Endothelial cell (in vitro differentiated cells): ENCODE measurements around the gene ENPP3. TPM values are rescaled to one million over a fixed set of nuclear protein-coding genes. Genes with fewer than 3 reads are reported as not detected.

ENCODE experiments used
- DNase-seq: peaks from one replicate; pipeline ENCODE4 v3.0.0; 2021; ENCODE audit warnings: low spot score
- H3K27ac Mint-ChIP-seq: one replicate; pipeline ENCODE4 v1.8.0; 2021; ENCODE audit warnings: mixed read lengths, inconsistent platforms; ENCODE audit not compliant: unreplicated experiment
- H3K27me3 Mint-ChIP-seq: one replicate; pipeline ENCODE4 v1.8.0; 2021; ENCODE audit warnings: mild to moderate bottlenecking, moderate library complexity, mixed read lengths, inconsistent platforms; ENCODE audit not compliant: unreplicated experiment
- H3K36me3 Mint-ChIP-seq: one replicate; pipeline ENCODE4 v1.8.0; 2021; ENCODE audit warnings: mild to moderate bottlenecking, low read depth, mixed read lengths, inconsistent platforms; ENCODE audit not compliant: unreplicated experiment
- H3K4me1 Mint-ChIP-seq: one replicate; pipeline ENCODE4 v1.8.0; 2021; ENCODE audit warnings: mild to moderate bottlenecking, mixed read lengths, inconsistent platforms; ENCODE audit not compliant: unreplicated experiment
- H3K4me3 Mint-ChIP-seq: one replicate; pipeline ENCODE4 v1.8.0; 2021; ENCODE audit warnings: mild to moderate bottlenecking, mixed read lengths, inconsistent platforms; ENCODE audit not compliant: unreplicated experiment
- H3K9me3 Mint-ChIP-seq: one replicate; pipeline ENCODE4 v1.8.0; 2021; ENCODE audit warnings: mixed read lengths, inconsistent platforms; ENCODE audit not compliant: unreplicated experiment
- CTCF ChIP-seq: fragments of 200-600 bp; sonication (generic); IDR thresholded peaks from one replicate; pipeline ENCODE4 v1.5.0; 2021; ENCODE audit warnings: antibody characterized with exemption; ENCODE audit not compliant: unreplicated experiment
- total RNA-seq: library from RNA; stranded (reverse); fragmentation: NEBNext Ultra II Directional; extraction: Animal tissue kit (Norgen Biotek cat#: 25700); gene quantifications from one replicate; pipeline ENCODE4 v1.2.1, GENCODE V29; 2021; ENCODE audit not compliant: unreplicated experiment

ENPP3 gene
- total RNA-seq, 1 donor from 2014 or later = 0.64 TPM

DNA sequence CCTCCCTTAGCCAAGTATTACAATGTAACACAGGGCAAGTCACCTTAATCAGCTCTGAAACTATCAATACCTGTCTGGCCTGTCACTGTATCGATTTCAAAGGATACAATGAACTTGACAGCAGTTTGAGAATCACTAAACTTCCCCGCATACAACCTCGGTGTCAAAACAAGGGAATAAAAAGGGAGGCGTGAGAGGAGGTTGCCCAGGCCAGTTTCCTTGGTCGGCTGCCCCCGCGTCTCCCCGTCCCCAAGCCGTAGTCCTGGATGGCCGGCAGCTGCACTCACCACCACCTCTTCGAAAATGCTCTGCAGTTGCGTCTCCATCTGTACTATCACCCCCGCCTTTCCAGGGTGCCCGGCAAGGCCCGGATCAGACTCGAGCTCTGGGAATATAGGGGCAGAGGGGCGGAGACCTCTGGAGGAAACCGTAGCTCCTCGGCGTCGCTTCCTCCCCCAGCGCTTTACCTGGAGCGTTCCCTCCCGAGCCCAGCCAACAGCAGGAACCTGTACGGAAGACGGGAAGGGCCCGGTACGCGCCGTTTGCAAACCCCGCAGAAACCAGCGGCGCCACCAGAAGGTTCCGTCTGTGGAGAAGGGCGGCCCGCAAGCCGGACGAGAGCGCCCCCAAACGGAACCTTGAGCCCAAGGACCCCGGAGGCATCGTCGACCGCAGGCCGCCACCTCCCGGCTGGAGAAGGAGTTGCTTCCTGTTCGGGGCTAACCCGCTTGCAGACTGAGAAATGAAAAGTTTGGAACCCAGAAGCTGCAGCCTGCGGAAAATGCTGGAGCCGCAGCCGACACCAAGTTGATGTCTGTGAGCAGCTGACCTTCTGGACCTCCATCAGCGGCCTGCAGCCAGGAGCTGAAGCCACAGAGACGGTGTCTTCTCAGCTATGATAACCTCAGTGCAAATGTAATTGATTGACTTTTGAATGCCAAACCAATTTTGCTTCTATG lies 9.1 kb upstream of the ENPP3 start, which contains the start of gene MED23:
MED23 (minus strand) TSS at position 519 of the 959 bp plus-strand sequence; CDS start at position 326, 193 bp downstream.
- Mint-ChIP-seq H3K9me3 (no peaks in the 10 kb centered on the region), H3K27me3 (peaks cover 1% of the 10 kb centered on the region), H3K27ac (peak within 1 kb of the TSS; percentile 94), H3K4me1 (peaks cover 7% of the 10 kb centered on the region), H3K4me3 (peak within 1 kb of the TSS; percentile 95), H3K36me3 (no peaks in the 10 kb centered on the region)
- DNase-seq = peak; percentile 99
- TF ChIP-seq CTCF = peak; percentile 88

- no peak for TF ChIP-seq CTCF
- DNase-seq = no peak
- Mint-ChIP-seq H3K36me3 (no peaks in the 10 kb centered on the region), H3K27me3 (peaks cover 1% of the 10 kb centered on the region), H3K4me3 (peak overlapping the region; percentile 95), H3K4me1 (peaks cover 7% of the 10 kb centered on the region), H3K27ac (no peak overlapping the region), H3K9me3 (no peaks in the 10 kb centered on the region)
Measured at GRCh38 chr6:131628726-131629125, 8.4 kb upstream of the ENPP3 start.

- DNase-seq = no peak
- no peak overlapping the region for H3K4me3 Mint-ChIP-seq
- peaks cover 1% of the 10 kb centered on the region for H3K27me3 Mint-ChIP-seq
- TF ChIP-seq CTCF = no peak
- no peaks in the 10 kb centered on the region for H3K36me3 Mint-ChIP-seq
- H3K9me3 Mint-ChIP-seq = no peaks in the 10 kb centered on the region
- H3K4me1 Mint-ChIP-seq = peaks cover 7% of the 10 kb centered on the region
- H3K27ac Mint-ChIP-seq = no peak overlapping the region
Measured at GRCh38 chr6:131629651-131630050, 7.5 kb upstream of the ENPP3 start.

- Mint-ChIP-seq H3K27me3 (peaks cover 1% of the 10 kb centered on the region), H3K36me3 (no peaks in the 10 kb centered on the region), H3K9me3 (no peaks in the 10 kb centered on the region), H3K4me3 (no peak overlapping the region), H3K27ac (no peak overlapping the region), H3K4me1 (peaks cover 7% of the 10 kb centered on the region)
- no peak for DNase-seq
- TF ChIP-seq CTCF = no peak
Measured at GRCh38 chr6:131631625-131632289, 5.3 kb upstream of the ENPP3 start.
